ENCODE data around the gene C3orf22.
A peak's percentile ranks its signal among the peaks of the same experiment; 100 is the strongest.

C3orf22 gene

DNA sequence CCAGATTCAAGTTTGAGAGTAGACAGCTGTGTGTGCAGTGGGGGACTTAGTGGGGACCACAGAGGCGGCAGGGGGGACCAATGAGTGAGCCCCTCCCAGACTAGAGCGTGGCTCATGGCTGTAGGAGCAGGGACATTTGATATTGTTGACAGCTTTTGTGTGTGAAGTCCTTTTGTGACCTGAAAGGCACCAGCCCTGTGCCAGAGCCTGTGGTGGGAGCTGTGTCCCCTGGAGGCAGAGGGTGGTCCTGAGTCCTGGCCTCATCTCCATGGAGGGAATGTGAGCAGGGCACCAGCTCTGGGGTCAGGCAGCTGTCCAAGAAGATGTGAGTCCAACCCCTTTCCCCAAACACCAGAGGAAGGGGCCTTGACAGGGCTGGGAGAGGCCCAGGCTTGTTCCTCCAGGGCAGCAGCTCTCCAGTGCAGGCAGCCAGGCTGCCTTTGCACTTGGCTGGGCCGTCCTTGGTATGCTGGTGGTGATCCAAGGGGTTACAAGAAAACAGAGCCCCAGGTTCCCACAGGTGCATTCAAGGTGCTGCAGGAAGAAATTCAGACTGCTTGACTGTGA, 10.1 kb upstream of the C3orf22 start:
- Histone ChIP-seq H3K27me3 (ENCODE audit: control insufficient read depth in 1 of 2, insufficient read depth in 1 of 2, low read length in 2 of 2) (peaks cover 38 to 40% of the 10 kb centered on the region in 2 experiments), H2AK5ac (ENCODE audit: low read length, severe bottlenecking) (no peak overlapping the region), H3K4me1 (ENCODE audit: control insufficient read depth, insufficient read depth, low read depth, low read length) (peaks cover 3% of the 10 kb centered on the region), H3K4me3 (ENCODE audit: insufficient read depth in 1 of 2, low read depth in 1 of 2, low read length in 2 of 2) (no peak overlapping the region), H4K91ac (ENCODE audit: low read length) (no peak overlapping the region), H2BK12ac (ENCODE audit: low read length in 2 of 2) (no peak overlapping the region), H3K27ac (ENCODE audit: low read length, poor library complexity, severe bottlenecking) (no peak overlapping the region), H3K9ac (ENCODE audit: low read length) (no peak overlapping the region), H2BK15ac (ENCODE audit: low read depth, poor library complexity, severe bottlenecking) (no peak overlapping the region), H3K4me2 (ENCODE audit: low read length, poor library complexity, severe bottlenecking) (no peak overlapping the region), H3K18ac (ENCODE audit: low read depth in 1 of 2, low read length in 2 of 2) (no peak overlapping the region), H4K8ac (ENCODE audit: low read length) (no peak overlapping the region), H3K23ac (ENCODE audit: low read length in 2 of 2) (no peak overlapping the region), H3K36me3 (ENCODE audit: control insufficient read depth in 1 of 2, insufficient read depth in 2 of 2, low read depth in 1 of 2, low read length in 2 of 2) (no peaks in the 10 kb centered on the region), H2BK5ac (ENCODE audit: low read depth, low read length, poor library complexity, severe bottlenecking) (no peak overlapping the region), H2AFZ (ENCODE audit: low read depth, low read length) (no peak overlapping the region), H3K79me1 (replicated peaks; ENCODE audit: low read length, poor library complexity, severe bottlenecking) (no peaks in the 10 kb centered on the region), H3K9me3 (ENCODE audit: control insufficient read depth, low read length) (no peaks in the 10 kb centered on the region), H3K4ac (ENCODE audit: low read depth in 1 of 2, low read length in 2 of 2) (no peak overlapping the region), H2BK120ac (ENCODE audit: low read depth, low read length) (no peak overlapping the region), H3K14ac (ENCODE audit: low read length in 2 of 2) (no peak overlapping the region)
- 75% methylated on average over 3 of the region's 3 CpGs for WGBS
- no peak for DNase-seq

- H3K36me3 ChIP-seq (ENCODE audit: control insufficient read depth in 1 of 2, insufficient read depth in 2 of 2, low read depth in 1 of 2, low read length in 2 of 2) = no peaks in the 10 kb centered on the region
- H3K4ac ChIP-seq (ENCODE audit: low read depth in 1 of 2, low read length in 2 of 2) = no peak overlapping the region
- WGBS = 63% methylated on average over 10 of the region's 10 CpGs
- no peak overlapping the region for H3K14ac ChIP-seq (ENCODE audit: low read length in 2 of 2)
- H3K27me3 ChIP-seq (ENCODE audit: control insufficient read depth in 1 of 2, insufficient read depth in 1 of 2, low read length in 2 of 2) = peaks cover 32 to 41% of the 10 kb centered on the region in 2 experiments
- DNase-seq = no peak
- peaks cover under 1% of the 10 kb centered on the region for H3K9me3 ChIP-seq (ENCODE audit: control insufficient read depth, low read length)
- H2AFZ ChIP-seq (ENCODE audit: low read depth, low read length) = no peak overlapping the region
- no peak overlapping the region for H2BK5ac ChIP-seq (ENCODE audit: low read depth, low read length, poor library complexity, severe bottlenecking)
- peaks cover 3% of the 10 kb centered on the region for H3K4me1 ChIP-seq (ENCODE audit: control insufficient read depth, insufficient read depth, low read depth, low read length)
- no peak overlapping the region for H4K8ac ChIP-seq (ENCODE audit: low read length)
- no peak overlapping the region for H3K27ac ChIP-seq (ENCODE audit: low read length, poor library complexity, severe bottlenecking)
- H2BK15ac ChIP-seq (ENCODE audit: low read depth, poor library complexity, severe bottlenecking) = no peak overlapping the region
- H3K79me1 ChIP-seq (replicated peaks; ENCODE audit: low read length, poor library complexity, severe bottlenecking) = no peaks in the 10 kb centered on the region
- H3K18ac ChIP-seq (ENCODE audit: low read depth in 1 of 2, low read length in 2 of 2) = no peak overlapping the region
- no peak overlapping the region for H2BK120ac ChIP-seq (ENCODE audit: low read depth, low read length)
- no peak overlapping the region for H3K4me2 ChIP-seq (ENCODE audit: low read length, poor library complexity, severe bottlenecking)
- H3K9ac ChIP-seq (ENCODE audit: low read length) = no peak overlapping the region
- no peak overlapping the region for H3K4me3 ChIP-seq (ENCODE audit: insufficient read depth in 1 of 2, low read depth in 1 of 2, low read length in 2 of 2)
- H4K91ac ChIP-seq (ENCODE audit: low read length) = no peak overlapping the region
- no peak overlapping the region for H2BK12ac ChIP-seq (ENCODE audit: low read length in 2 of 2)
- no peak overlapping the region for H2AK5ac ChIP-seq (ENCODE audit: low read length, severe bottlenecking)
- H3K23ac ChIP-seq (ENCODE audit: low read length in 2 of 2) = no peak overlapping the region
These were observed 9.1 kb upstream of the C3orf22 start for GRCh38 chr3:126567696-126568438.

DNA sequence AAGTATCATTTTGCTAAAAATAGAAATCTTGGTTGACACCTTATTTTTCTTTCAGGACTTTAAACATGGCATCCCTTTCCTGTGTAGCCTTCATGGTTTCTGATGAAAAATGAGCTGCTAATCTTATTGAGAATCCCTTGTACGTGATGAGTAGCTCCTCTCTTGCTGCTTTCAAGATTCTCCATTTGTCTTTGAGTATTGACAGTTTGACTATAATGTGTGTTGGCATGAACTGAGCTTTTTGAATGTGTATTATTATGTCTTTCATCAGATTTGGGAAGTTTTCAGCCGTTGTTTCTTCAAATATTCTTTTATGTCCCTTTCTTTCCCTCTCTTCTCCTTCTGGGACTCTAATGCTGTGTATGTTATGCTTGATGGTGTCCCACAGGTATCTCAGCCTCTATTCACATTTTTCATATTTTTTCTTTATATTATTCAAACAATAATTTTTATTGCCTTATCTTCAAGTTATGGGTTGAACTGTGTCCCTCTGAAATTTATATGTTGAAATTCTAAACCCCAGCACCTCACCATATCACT, 4.1 kb upstream of the C3orf22 start:
- Histone ChIP-seq H3K4ac (ENCODE audit: low read depth in 1 of 2, low read length in 2 of 2) (no peak overlapping the region), H2AFZ (ENCODE audit: low read depth, low read length) (no peak overlapping the region), H3K27ac (ENCODE audit: low read length, poor library complexity, severe bottlenecking) (no peak overlapping the region), H4K8ac (ENCODE audit: low read length) (no peak overlapping the region), H3K79me1 (replicated peaks; ENCODE audit: low read length, poor library complexity, severe bottlenecking) (no peaks in the 10 kb centered on the region), H3K14ac (ENCODE audit: low read length in 2 of 2) (no peak overlapping the region), H2BK15ac (ENCODE audit: low read depth, poor library complexity, severe bottlenecking) (no peak overlapping the region), H3K4me3 (ENCODE audit: insufficient read depth in 1 of 2, low read depth in 1 of 2, low read length in 2 of 2) (no peak overlapping the region), H3K4me2 (ENCODE audit: low read length, poor library complexity, severe bottlenecking) (no peak overlapping the region), H3K9ac (ENCODE audit: low read length) (no peak overlapping the region), H3K23ac (ENCODE audit: low read length in 2 of 2) (no peak overlapping the region), H2AK5ac (ENCODE audit: low read length, severe bottlenecking) (no peak overlapping the region), H3K27me3 (ENCODE audit: control insufficient read depth in 1 of 2, insufficient read depth in 1 of 2, low read length in 2 of 2) (peaks cover 18 to 38% of the 10 kb centered on the region in 2 experiments), H4K91ac (ENCODE audit: low read length) (no peak overlapping the region), H3K4me1 (ENCODE audit: control insufficient read depth, insufficient read depth, low read depth, low read length) (no peaks in the 10 kb centered on the region), H2BK5ac (ENCODE audit: low read depth, low read length, poor library complexity, severe bottlenecking) (no peak overlapping the region), H2BK12ac (ENCODE audit: low read length in 2 of 2) (no peak overlapping the region), H3K9me3 (ENCODE audit: control insufficient read depth, low read length) (peaks cover 9% of the 10 kb centered on the region), H2BK120ac (ENCODE audit: low read depth, low read length) (no peak overlapping the region), H3K18ac (ENCODE audit: low read depth in 1 of 2, low read length in 2 of 2) (no peak overlapping the region), H3K36me3 (ENCODE audit: control insufficient read depth in 1 of 2, insufficient read depth in 2 of 2, low read depth in 1 of 2, low read length in 2 of 2) (no peaks in the 10 kb centered on the region)
- no peak for DNase-seq
- 46% methylated on average over 1 of the region's 2 CpGs for WGBS

DNA sequence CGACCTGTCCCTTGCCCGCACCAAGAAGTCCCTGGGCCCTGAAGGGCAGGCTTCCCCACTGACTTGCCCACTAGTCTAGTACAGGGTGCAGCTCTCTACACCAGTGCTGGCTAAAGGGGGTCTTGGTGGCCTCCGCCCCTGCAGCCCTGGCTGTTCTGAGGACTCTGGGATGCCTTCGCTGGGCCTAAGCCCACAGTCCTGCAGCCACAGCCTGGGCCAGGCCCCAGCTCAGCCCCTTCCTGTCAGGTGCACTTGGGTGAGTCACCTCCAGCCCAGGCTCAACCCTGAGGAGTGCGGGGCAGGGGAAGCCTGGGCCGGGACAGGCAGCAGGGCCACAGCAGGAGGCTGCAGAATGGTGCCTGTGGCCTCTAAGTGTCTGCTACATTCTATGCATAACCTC, 971 bp downstream of the C3orf22 start:
- H3K23ac ChIP-seq (ENCODE audit: low read length in 2 of 2) = no peak overlapping the region
- DNase-seq = no peak
- H3K36me3 ChIP-seq (ENCODE audit: control insufficient read depth in 1 of 2, insufficient read depth in 2 of 2, low read depth in 1 of 2, low read length in 2 of 2) = no peaks in the 10 kb centered on the region
- H3K9ac ChIP-seq (ENCODE audit: low read length) = no peak overlapping the region
- H3K27ac ChIP-seq (ENCODE audit: low read length, poor library complexity, severe bottlenecking) = no peak overlapping the region
- no peak overlapping the region for H4K8ac ChIP-seq (ENCODE audit: low read length)
- no peak overlapping the region for H2AFZ ChIP-seq (ENCODE audit: low read depth, low read length)
- no peaks in the 10 kb centered on the region for H3K79me1 ChIP-seq (replicated peaks; ENCODE audit: low read length, poor library complexity, severe bottlenecking)
- no peak overlapping the region for H2BK15ac ChIP-seq (ENCODE audit: low read depth, poor library complexity, severe bottlenecking)
- no peak overlapping the region for H3K4me3 ChIP-seq (ENCODE audit: insufficient read depth in 1 of 2, low read depth in 1 of 2, low read length in 2 of 2)
- H3K4ac ChIP-seq (ENCODE audit: low read depth in 1 of 2, low read length in 2 of 2) = no peak overlapping the region
- no peak overlapping the region for H2BK5ac ChIP-seq (ENCODE audit: low read depth, low read length, poor library complexity, severe bottlenecking)
- no peak overlapping the region for H3K4me2 ChIP-seq (ENCODE audit: low read length, poor library complexity, severe bottlenecking)
- 65% methylated on average over 6 of the region's 6 CpGs for WGBS
- no peak overlapping the region for H2AK5ac ChIP-seq (ENCODE audit: low read length, severe bottlenecking)
- H2BK120ac ChIP-seq (ENCODE audit: low read depth, low read length) = no peak overlapping the region
- peak overlapping the region in 1 of 2 experiments; percentile 91 for H3K14ac ChIP-seq (ENCODE audit: low read length in 2 of 2)
- H3K9me3 ChIP-seq (ENCODE audit: control insufficient read depth, low read length) = peaks cover 8% of the 10 kb centered on the region
- H2BK12ac ChIP-seq (ENCODE audit: low read length in 2 of 2) = no peak overlapping the region
- H3K18ac ChIP-seq (ENCODE audit: low read depth in 1 of 2, low read length in 2 of 2) = peak overlapping the region in 1 of 2 experiments; percentile 29
- H4K91ac ChIP-seq (ENCODE audit: low read length) = no peak overlapping the region
- H3K27me3 ChIP-seq (ENCODE audit: control insufficient read depth in 1 of 2, insufficient read depth in 1 of 2, low read length in 2 of 2) = peaks cover 11 to 23% of the 10 kb centered on the region in 2 experiments
- H3K4me1 ChIP-seq (ENCODE audit: control insufficient read depth, insufficient read depth, low read depth, low read length) = no peaks in the 10 kb centered on the region
